Mesenchymal stem cell (in vitro differentiated cells and primary cell): Measurements from ENCODE around the gene AQP9.

Source experiments
- DNase-seq: peaks from one replicate; pipeline ENCODE4 v3.0.0-alpha.2; 2013
- H2AFZ ChIP-seq: one replicate; pipeline ENCODE4 v1.6.1; 2013; ENCODE audit warnings: low read depth, mild to moderate bottlenecking, control low read depth, inconsistent platforms, low read length, moderate library complexity
- H2AK5ac ChIP-seq: 2 replicates; pipeline ENCODE4 v1.6.1; 2013; ENCODE audit warnings: low read length, moderate library complexity, mild to moderate bottlenecking, inconsistent platforms; ENCODE audit not compliant: severe bottlenecking
- H2BK120ac ChIP-seq: one replicate; pipeline ENCODE4 v1.6.1; 2013; ENCODE audit warnings: low read depth, mild to moderate bottlenecking, inconsistent platforms, low read length, moderate library complexity
- H2BK12ac ChIP-seq, 2 experiments: one replicate each; pipeline ENCODE4 v1.6.1; 2013; ENCODE audit warnings: inconsistent platforms in 2 of 2, low read length in 2 of 2, mild to moderate bottlenecking in 2 of 2, moderate library complexity in 2 of 2, control low read depth in 1 of 2
- H2BK15ac ChIP-seq: one replicate; pipeline ENCODE4 v1.6.1; 2013; ENCODE audit warnings: mild to moderate bottlenecking, low read depth, inconsistent platforms; ENCODE audit not compliant: poor library complexity, severe bottlenecking
- H2BK5ac ChIP-seq: 2 replicates; pipeline ENCODE4 v1.6.1; 2013; ENCODE audit warnings: low read depth, mild to moderate bottlenecking, low read length, control low read depth, inconsistent platforms; ENCODE audit not compliant: poor library complexity, severe bottlenecking
- H3K14ac ChIP-seq, 2 experiments: one replicate each; pipeline ENCODE4 v1.6.1; 2013; ENCODE audit warnings: inconsistent platforms in 2 of 2, low read length in 2 of 2, control low read depth in 1 of 2, mild to moderate bottlenecking in 1 of 2, moderate library complexity in 1 of 2
- H3K18ac ChIP-seq, 2 experiments: one replicate each; pipeline ENCODE4 v1.6.1; 2013; ENCODE audit warnings: inconsistent platforms in 2 of 2, low read length in 2 of 2, control low read depth in 1 of 2, low read depth in 1 of 2, mild to moderate bottlenecking in 1 of 2
- H3K23ac ChIP-seq, 2 experiments: one replicate each; pipeline ENCODE4 v1.6.1; 2013; ENCODE audit warnings: inconsistent platforms in 2 of 2, low read length in 2 of 2, mild to moderate bottlenecking in 2 of 2, moderate library complexity in 2 of 2, control low read depth in 1 of 2
- H3K27ac ChIP-seq: 2 replicates; pipeline ENCODE4 v1.5.1; 2013; ENCODE audit warnings: mild to moderate bottlenecking, moderate library complexity, low read length, control low read depth, inconsistent platforms; ENCODE audit not compliant: poor library complexity, severe bottlenecking
- H3K27me3 ChIP-seq, 2 experiments: 2 replicates each; pipeline versions ENCODE4 v1.6.1 to v1.7.0; 2013; ENCODE audit warnings: low read length in 2 of 2, mild to moderate bottlenecking in 2 of 2, moderate library complexity in 2 of 2, control low read depth in 1 of 2, inconsistent platforms in 1 of 2; ENCODE audit not compliant: control insufficient read depth in 1 of 2, insufficient read depth in 1 of 2
- H3K36me3 ChIP-seq, 2 experiments: 2 replicates each; pipeline versions ENCODE4 v1.6.1 to v1.7.0; 2013; ENCODE audit warnings: low read length in 2 of 2, control low read depth in 1 of 2, inconsistent platforms in 1 of 2, low read depth in 1 of 2, mild to moderate bottlenecking in 1 of 2; ENCODE audit not compliant: insufficient read depth in 2 of 2, control insufficient read depth in 1 of 2
- H3K4ac ChIP-seq, 2 experiments: one replicate each; pipeline ENCODE4 v1.6.1; 2013; ENCODE audit warnings: inconsistent platforms in 2 of 2, low read length in 2 of 2, mild to moderate bottlenecking in 2 of 2, moderate library complexity in 2 of 2, control low read depth in 1 of 2, low read depth in 1 of 2
- H3K4me1 ChIP-seq: 2 replicates; pipeline ENCODE4 v1.6.1; 2013; ENCODE audit warnings: low read depth, low read length, control low read depth; ENCODE audit not compliant: control insufficient read depth, insufficient read depth
- H3K4me2 ChIP-seq: 2 replicates; pipeline ENCODE4 v1.6.1; 2013; ENCODE audit warnings: low read length, mild to moderate bottlenecking, inconsistent platforms; ENCODE audit not compliant: poor library complexity, severe bottlenecking
- H3K4me3 ChIP-seq, 2 experiments: 2 replicates each; pipeline versions ENCODE4 v1.5.1 to v1.7.0; 2013; ENCODE audit warnings: low read length in 2 of 2, mild to moderate bottlenecking in 2 of 2, control low read depth in 1 of 2, low read depth in 1 of 2; ENCODE audit not compliant: insufficient read depth in 1 of 2
- H3K79me1 ChIP-seq: replicated peaks from 2 replicates; pipeline ENCODE4 v1.6.1; 2013; ENCODE audit warnings: mild to moderate bottlenecking, control low read depth, low read length, inconsistent platforms; ENCODE audit not compliant: poor library complexity, severe bottlenecking
- H3K9ac ChIP-seq: 2 replicates; pipeline ENCODE4 v1.7.0; 2013; ENCODE audit warnings: mild to moderate bottlenecking, low read length, moderate library complexity
- H3K9me3 ChIP-seq: 2 replicates; pipeline ENCODE4 v1.7.0; 2013; ENCODE audit warnings: mild to moderate bottlenecking, low read length; ENCODE audit not compliant: control insufficient read depth
- H4K8ac ChIP-seq: one replicate; pipeline ENCODE4 v1.6.1; 2013; ENCODE audit warnings: inconsistent platforms, mild to moderate bottlenecking, low read length, moderate library complexity
- H4K91ac ChIP-seq: one replicate; pipeline ENCODE4 v1.6.1; 2013; ENCODE audit warnings: mild to moderate bottlenecking, low read length, inconsistent platforms
- WGBS: methylation state at CpG from one replicate; pipeline ENCODE4 v1.1.7; 2013; ENCODE audit warnings: mixed read lengths; 5-methylcytosine and 5-hydroxymethylcytosine counted together

AQP9 gene

DNA sequence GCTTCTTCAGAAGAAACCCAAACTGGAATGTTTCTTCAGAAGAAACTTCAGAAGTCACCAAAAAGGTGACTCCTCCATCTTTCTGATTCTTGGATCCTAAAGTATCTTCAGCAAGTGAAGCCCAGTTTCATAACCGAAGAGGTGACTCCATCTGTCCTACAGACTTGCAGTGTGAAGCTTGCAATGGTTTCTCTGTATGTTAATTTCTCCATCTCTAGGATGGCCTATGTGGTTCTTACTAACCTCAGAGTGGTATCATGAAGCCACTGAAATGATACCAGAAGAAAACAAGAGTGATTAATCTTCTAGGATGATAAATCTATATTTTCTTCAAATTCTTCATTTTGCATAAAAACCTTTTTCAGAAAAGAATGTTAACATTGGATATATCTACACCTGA is 495 bp upstream of the AQP9 start:
- Histone ChIP-seq H2BK5ac (no peak overlapping the region), H2BK120ac (no peak overlapping the region), H3K9me3 (no peaks in the 10 kb centered on the region), H3K4me3 (no peak overlapping the region), H3K36me3 (no peaks in the 10 kb centered on the region), H4K8ac (no peak overlapping the region), H3K14ac (no peak overlapping the region), H3K4ac (no peak overlapping the region), H3K4me1 (no peaks in the 10 kb centered on the region), H3K23ac (no peak overlapping the region), H3K9ac (no peak overlapping the region), H3K79me1 (no peaks in the 10 kb centered on the region), H2AK5ac (no peak overlapping the region), H3K18ac (no peak overlapping the region), H2AFZ (no peak overlapping the region), H3K27ac (no peak overlapping the region), H3K27me3 (peaks cover 0 to 50% of the 10 kb centered on the region in 2 experiments), H2BK15ac (no peak overlapping the region), H3K4me2 (no peak overlapping the region), H2BK12ac (no peak overlapping the region), H4K91ac (no peak overlapping the region)
- WGBS: 100% methylated on average over 1 of the region's 1 CpG
- no peak for DNase-seq

DNA sequence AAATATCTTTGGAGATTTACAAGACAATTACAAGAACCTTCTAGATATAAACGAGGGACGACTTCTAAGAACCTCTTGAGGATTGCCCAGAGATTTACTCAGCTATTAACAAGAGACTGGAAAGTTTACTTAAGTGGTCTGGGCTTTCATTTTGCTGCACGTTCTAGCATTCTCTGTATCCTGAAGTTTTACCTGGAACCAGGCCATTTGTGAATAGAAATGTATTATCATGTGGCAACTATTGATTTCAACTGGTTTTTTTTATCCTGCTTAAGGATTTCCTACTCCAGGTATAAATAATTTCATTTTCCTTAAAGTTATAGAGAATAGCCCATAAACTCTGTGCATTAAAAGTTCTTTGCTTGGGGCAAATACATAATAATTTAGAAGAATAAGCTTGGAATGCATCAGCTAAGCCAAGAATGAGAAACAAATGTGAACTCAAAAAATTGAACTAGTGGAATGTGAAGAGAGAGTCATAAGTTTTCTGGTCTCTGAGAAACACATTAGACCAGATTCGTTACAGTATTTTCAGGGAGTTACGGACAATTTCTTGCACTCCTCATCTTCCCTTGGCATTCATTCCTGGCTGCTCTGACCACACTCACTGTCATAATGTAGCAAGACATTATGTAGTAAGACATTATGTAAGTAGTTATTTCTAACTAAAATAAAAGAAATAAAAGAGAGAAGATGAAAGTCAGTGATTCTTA is 1.3 kb downstream of the AQP9 start:
- no peaks in the 10 kb centered on the region for H3K4me1 ChIP-seq
- no peak overlapping the region for H4K8ac ChIP-seq
- peak overlapping the region; percentile 82 for H3K9ac ChIP-seq
- no peak overlapping the region for H2BK15ac ChIP-seq
- 57% methylated on average over 2 of the region's 5 CpGs for WGBS
- H2BK12ac ChIP-seq: no peak overlapping the region
- H3K9me3 ChIP-seq: no peaks in the 10 kb centered on the region
- H3K27me3 ChIP-seq: peaks cover 0 to 50% of the 10 kb centered on the region in 2 experiments
- no peak overlapping the region for H3K23ac ChIP-seq
- DNase-seq: no peak
- H3K27ac ChIP-seq: no peak overlapping the region
- no peaks in the 10 kb centered on the region for H3K36me3 ChIP-seq
- peak overlapping the region in 1 of 2 experiments; percentile 45 for H3K4me3 ChIP-seq
- no peak overlapping the region for H4K91ac ChIP-seq
- H2AK5ac ChIP-seq: no peak overlapping the region
- H3K18ac ChIP-seq: no peak overlapping the region
- H2AFZ ChIP-seq: no peak overlapping the region
- no peak overlapping the region for H3K14ac ChIP-seq
- H3K4ac ChIP-seq: no peak overlapping the region
- no peak overlapping the region for H2BK120ac ChIP-seq
- H3K4me2 ChIP-seq: no peak overlapping the region
- no peak overlapping the region for H2BK5ac ChIP-seq
- H3K79me1 ChIP-seq: no peaks in the 10 kb centered on the region

DNA sequence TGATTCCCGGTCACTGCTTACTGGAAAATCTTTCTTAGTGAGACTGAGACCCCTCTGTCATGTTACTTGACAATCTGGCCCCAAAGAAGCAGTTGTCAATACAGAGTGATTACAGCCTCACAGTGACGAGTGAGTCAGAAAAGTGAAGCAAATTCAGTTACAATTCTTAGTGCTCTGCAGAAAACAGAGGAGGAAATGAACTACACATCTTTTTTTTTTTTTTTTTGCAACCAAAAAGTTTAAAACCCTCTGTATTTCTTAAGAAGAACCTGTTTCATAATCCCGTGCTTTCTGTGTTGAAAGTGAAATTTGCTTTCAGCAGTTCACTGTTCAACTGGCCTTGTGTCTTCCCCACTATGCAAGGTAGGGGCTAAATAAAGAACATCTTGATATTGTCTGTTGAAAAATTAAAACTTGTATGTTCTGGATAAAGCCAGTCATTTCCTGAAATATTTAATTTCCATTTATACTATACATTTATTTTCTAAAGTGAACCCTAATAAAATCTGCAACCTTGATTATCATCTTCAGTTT is 1.9 kb downstream of the AQP9 start:
- 90% methylated on average over 2 of the region's 3 CpGs for WGBS
- no peak overlapping the region for H4K91ac ChIP-seq
- H3K18ac ChIP-seq: no peak overlapping the region
- H2AK5ac ChIP-seq: no peak overlapping the region
- H3K79me1 ChIP-seq: no peaks in the 10 kb centered on the region
- no peak overlapping the region for H2AFZ ChIP-seq
- no peak for DNase-seq
- H3K9ac ChIP-seq: peak overlapping the region; percentile 82
- no peak overlapping the region for H2BK12ac ChIP-seq
- H3K9me3 ChIP-seq: no peaks in the 10 kb centered on the region
- no peaks in the 10 kb centered on the region for H3K36me3 ChIP-seq
- no peak overlapping the region for H3K23ac ChIP-seq
- no peak overlapping the region for H3K4ac ChIP-seq
- no peak overlapping the region for H3K14ac ChIP-seq
- peaks cover 0 to 45% of the 10 kb centered on the region in 2 experiments for H3K27me3 ChIP-seq
- no peak overlapping the region for H4K8ac ChIP-seq
- no peaks in the 10 kb centered on the region for H3K4me1 ChIP-seq
- no peak overlapping the region for H2BK120ac ChIP-seq
- no peak overlapping the region for H3K27ac ChIP-seq
- peak overlapping the region in 1 of 2 experiments; percentile 45 for H3K4me3 ChIP-seq
- no peak overlapping the region for H2BK15ac ChIP-seq
- H3K4me2 ChIP-seq: no peak overlapping the region
- no peak overlapping the region for H2BK5ac ChIP-seq

DNA sequence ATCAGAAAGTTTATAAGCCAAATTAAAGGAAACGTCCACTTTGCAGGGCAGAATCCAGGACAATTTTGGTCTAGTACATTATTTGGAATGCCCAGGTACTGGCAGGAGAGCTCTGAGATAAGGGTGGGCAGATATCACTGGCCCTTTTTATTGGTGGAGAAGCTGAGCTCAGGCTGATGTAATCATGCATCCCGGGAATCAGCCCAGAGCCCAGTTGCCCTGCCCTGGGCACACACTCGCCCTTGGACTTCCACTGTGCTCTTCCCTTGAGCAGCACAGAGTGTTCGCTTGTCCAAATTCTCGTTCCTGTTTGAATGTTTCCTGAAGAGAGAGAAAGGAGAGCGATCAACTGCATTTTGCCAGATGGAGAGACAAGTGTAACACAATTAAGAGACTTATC is 3.7 kb downstream of the AQP9 start:
- H2BK120ac ChIP-seq: no peak overlapping the region
- no peak overlapping the region for H2AK5ac ChIP-seq
- no peaks in the 10 kb centered on the region for H3K79me1 ChIP-seq
- H3K9ac ChIP-seq: no peak overlapping the region
- H2BK12ac ChIP-seq: no peak overlapping the region
- H2AFZ ChIP-seq: no peak overlapping the region
- H3K27ac ChIP-seq: no peak overlapping the region
- H3K36me3 ChIP-seq: no peaks in the 10 kb centered on the region
- no peak for DNase-seq
- no peaks in the 10 kb centered on the region for H3K9me3 ChIP-seq
- H3K4me3 ChIP-seq: no peak overlapping the region
- H3K18ac ChIP-seq: no peak overlapping the region
- H4K91ac ChIP-seq: no peak overlapping the region
- no peak overlapping the region for H3K23ac ChIP-seq
- H3K27me3 ChIP-seq: peaks cover 0 to 29% of the 10 kb centered on the region in 2 experiments
- 80% methylated on average over 5 of the region's 6 CpGs for WGBS
- no peak overlapping the region for H3K4ac ChIP-seq
- H3K4me1 ChIP-seq: peaks cover 2% of the 10 kb centered on the region
- H4K8ac ChIP-seq: no peak overlapping the region
- H2BK5ac ChIP-seq: no peak overlapping the region
- no peak overlapping the region for H2BK15ac ChIP-seq
- H3K4me2 ChIP-seq: no peak overlapping the region
- H3K14ac ChIP-seq: no peak overlapping the region
